IMR-90 (cell line): ENCODE measurements around the gene CCDC13. TPM values are rescaled to one million over a fixed set of nuclear protein-coding genes. Genes with fewer than 3 reads are reported as not detected.

Experiments
- ATAC-seq: fragments of 200-7000 bp; cut with Tn5 transposase; 2 replicates; pipeline ENCODE4 v1.9.1; 2020; ENCODE audit warnings: low read depth, mild to moderate bottlenecking, moderate library complexity
- BruUV-seq: library from RNA; stranded (reverse); fragments of 400-500 nt; replicated peaks from 2 replicates; lab custom pipeline; 2021; lab: Mats Ljungman, UMichigan
- CTCF ChIA-PET: fragments of 300-600 bp; formaldehyde crosslinking; extraction: SDS; loops from one replicate; lab custom pipeline; 2021; ENCODE audit warnings: antibody characterized with exemption; lab: Yijun Ruan, JAX
- POLR2A ChIA-PET: fragments of 300-600 bp; sonication (Branson Sonifier 250); formaldehyde crosslinking; loops from one replicate; lab custom pipeline; 2022; ENCODE audit warnings: antibody characterized with exemption; ENCODE audit not compliant: unreplicated experiment; lab: Charles Lee
- DNase-seq: peaks from one replicate; pipeline ENCODE4 v3.0.0; 2013
- H2AFZ ChIP-seq: replicated peaks from 2 replicates; pipeline ENCODE3; 2013; ENCODE audit warnings: low read length, mild to moderate bottlenecking; ENCODE audit not compliant: poor library complexity
- H2AK5ac ChIP-seq: 2 replicates; pipeline ENCODE4 v1.6.1; 2013; ENCODE audit warnings: low read depth, low read length, inconsistent platforms
- H2AK9ac ChIP-seq: replicated peaks from 2 replicates; pipeline ENCODE3; 2013; ENCODE audit warnings: mild to moderate bottlenecking, low read depth, low read length, moderate library complexity; ENCODE audit not compliant: poor library complexity
- H2BK120ac ChIP-seq: 2 replicates; pipeline ENCODE4 v1.6.1; 2013; ENCODE audit warnings: low read depth, low read length, inconsistent platforms
- H2BK15ac ChIP-seq: 3 replicates; pipeline ENCODE4 v1.6.1; 2013; ENCODE audit warnings: low read depth, low read length, inconsistent platforms
- H2BK20ac ChIP-seq: 2 replicates; pipeline ENCODE4 v1.6.1; 2013; ENCODE audit warnings: low read depth, mild to moderate bottlenecking, inconsistent platforms, low read length, moderate library complexity
- H2BK5ac ChIP-seq: 2 replicates; pipeline ENCODE4 v1.6.1; 2013; ENCODE audit warnings: mild to moderate bottlenecking, low read depth, low read length, inconsistent platforms; ENCODE audit not compliant: poor library complexity, severe bottlenecking
- H3K14ac ChIP-seq: replicated peaks from 2 replicates; pipeline ENCODE4 v1.6.1; 2013; ENCODE audit warnings: low read depth, low read length, inconsistent platforms
- H3K18ac ChIP-seq: 2 replicates; pipeline ENCODE4 v1.6.1; 2013; ENCODE audit warnings: low read depth, low read length, control low read depth
- H3K23ac ChIP-seq: 2 replicates; pipeline ENCODE4 v1.6.1; 2013; ENCODE audit warnings: low read depth, low read length, inconsistent platforms
- H3K27ac ChIP-seq: 2 replicates; pipeline ENCODE4 v1.5.1; 2013; ENCODE audit warnings: mild to moderate bottlenecking, control low read depth, low read length; ENCODE audit not compliant: insufficient read depth
- H3K27me3 ChIP-seq: 2 replicates; pipeline ENCODE4 v1.6.1; 2013; ENCODE audit warnings: low read length; ENCODE audit not compliant: control insufficient read depth, insufficient read depth
- H3K36me3 ChIP-seq: 2 replicates; pipeline ENCODE4 v1.6.1; 2013; ENCODE audit warnings: low read length, mixed read lengths; ENCODE audit not compliant: control insufficient read depth, insufficient read depth
- H3K4ac ChIP-seq: 2 replicates; pipeline ENCODE4 v1.6.1; 2013; ENCODE audit warnings: low read depth, low read length, inconsistent platforms
- H3K4me1 ChIP-seq: 2 replicates; pipeline ENCODE4 v1.6.1; 2013; ENCODE audit warnings: low read length, mixed read lengths; ENCODE audit not compliant: control insufficient read depth, insufficient read depth
- H3K4me2 ChIP-seq: 2 replicates; pipeline ENCODE4 v1.6.1; 2013; ENCODE audit warnings: low read depth, mild to moderate bottlenecking, control low read depth, low read length, moderate library complexity
- H3K4me3 ChIP-seq: 2 replicates; pipeline ENCODE4 v1.5.1; 2013; ENCODE audit warnings: low read depth, mild to moderate bottlenecking, control low read depth, low read length, moderate library complexity; ENCODE audit not compliant: insufficient read depth
- H3K56ac ChIP-seq: 2 replicates; pipeline ENCODE4 v1.6.1; 2013; ENCODE audit warnings: low read length, inconsistent platforms; ENCODE audit not compliant: insufficient read depth; ENCODE audit errors: extremely low read depth
- H3K79me1 ChIP-seq, 2 experiments: 2 replicates each; pipeline ENCODE4 v1.6.1; 2013; ENCODE audit warnings: low read length in 2 of 2, inconsistent platforms in 1 of 2, low read depth in 1 of 2
- H3K9ac ChIP-seq: 2 replicates; pipeline ENCODE4 v1.6.1; 2013; ENCODE audit warnings: low read depth, low read length, control low read depth
- H3K9me1 ChIP-seq: 2 replicates; pipeline ENCODE4 v1.6.1; 2013; ENCODE audit warnings: low read length, inconsistent platforms; ENCODE audit not compliant: insufficient read depth
- H3K9me3 ChIP-seq: 2 replicates; pipeline ENCODE4 v1.6.1; 2013; ENCODE audit warnings: low read length; ENCODE audit not compliant: control insufficient read depth, insufficient read depth
- H4K20me1 ChIP-seq: 2 replicates; pipeline ENCODE4 v1.6.1; 2013; ENCODE audit warnings: low read length, inconsistent platforms; ENCODE audit not compliant: insufficient read depth
- H4K5ac ChIP-seq: 2 replicates; pipeline ENCODE4 v1.6.1; 2013; ENCODE audit warnings: mild to moderate bottlenecking, low read depth, low read length, control low read depth
- H4K8ac ChIP-seq, 2 experiments: 2 replicates each; pipeline ENCODE4 v1.6.1; 2013; ENCODE audit warnings: low read depth in 2 of 2, low read length in 2 of 2, control low read depth in 1 of 2, inconsistent platforms in 1 of 2
- H4K91ac ChIP-seq: 2 replicates; pipeline ENCODE4 v1.6.1; 2013; ENCODE audit warnings: low read depth, low read length, inconsistent platforms; ENCODE audit not compliant: insufficient read depth
- BHLHE40 ChIP-seq: fragments of 150-350 bp; IDR thresholded peaks from 2 replicates; pipeline ENCODE4 v1.6.1; 2016; ENCODE audit warnings: mild to moderate bottlenecking, low read depth, low read length
- CEBPB ChIP-seq: IDR thresholded peaks from 2 replicates; pipeline ENCODE4 v1.6.1; 2012; ENCODE audit warnings: low read depth, low read length, improper control_type of control experiment
- CTCF ChIP-seq: conservative IDR thresholded peaks from 2 replicates; pipeline ENCODE4 v1.5.1; 2012; ENCODE audit warnings: mild to moderate bottlenecking, low read depth, low read length, improper control_type of control experiment
- FOS ChIP-seq: fragments of 150-350 bp; IDR thresholded peaks from 2 replicates; pipeline ENCODE4 v1.6.1; 2016; ENCODE audit warnings: low read depth, low read length
- MAFK ChIP-seq: IDR thresholded peaks from 2 replicates; pipeline ENCODE4 v1.6.1; 2012; ENCODE audit warnings: low read depth, low read length, improper control_type of control experiment
- MAZ ChIP-seq: IDR thresholded peaks from 2 replicates; pipeline ENCODE4 v1.6.1; 2012; ENCODE audit warnings: low read depth, mild to moderate bottlenecking, low read length, improper control_type of control experiment, moderate library complexity, borderline replicate concordance
- MXI1 ChIP-seq: IDR thresholded peaks from 2 replicates; pipeline ENCODE4 v1.6.1; 2012; ENCODE audit warnings: low read depth, mild to moderate bottlenecking, low read length, moderate library complexity, borderline replicate concordance
- NFE2L2 ChIP-seq: fragments of 150-350 bp; IDR thresholded peaks from 2 replicates; pipeline ENCODE4 v1.6.1; 2016; ENCODE audit warnings: low read depth, mild to moderate bottlenecking, low read length
- POLR2A ChIP-seq: IDR thresholded peaks from 2 replicates; pipeline ENCODE4 v1.6.1; 2012; ENCODE audit warnings: mild to moderate bottlenecking, low read depth, low read length
- RAD21 ChIP-seq: IDR thresholded peaks from 2 replicates; pipeline ENCODE4 v1.6.1; 2012; ENCODE audit warnings: low read length, improper control_type of control experiment
- RCOR1 ChIP-seq: IDR thresholded peaks from 2 replicates; pipeline ENCODE4 v1.6.1; 2012; ENCODE audit warnings: mild to moderate bottlenecking, low read length, improper control_type of control experiment; ENCODE audit not compliant: insufficient replicate concordance
- RFX5 ChIP-seq: IDR thresholded peaks from 2 replicates; pipeline ENCODE4 v1.8.0; 2012; ENCODE audit warnings: low read depth, mild to moderate bottlenecking, low read length, moderate library complexity
- SMC3 ChIP-seq: fragments of 150-350 bp; IDR thresholded peaks from 2 replicates; pipeline ENCODE4 v1.6.1; 2016; ENCODE audit warnings: low read depth, mild to moderate bottlenecking, antibody characterized with exemption, low read length, moderate library complexity
- WGBS, 2 experiments: methylation state at CpG; one replicate each; pipeline versions ENCODE4 v1.1.5 to v1.1.7; 2013; ENCODE audit warnings: missing lambda C conversion rate in 2 of 2; ENCODE audit not compliant: insufficient read length in 1 of 2; ENCODE audit errors: extremely low coverage in 2 of 2; 5-methylcytosine and 5-hydroxymethylcytosine counted together
- dilution Hi-C: fragments of 300-500 bp; cut with HindIII; formaldehyde crosslinking; loops from one replicate; pipeline ENCODE4 v1.14.3; 2018; ENCODE audit warnings: low sequenced_read_pairs; ENCODE audit not compliant: unreplicated experiment
- in situ Hi-C: fragments of 300-500 bp; cut with MboI; formaldehyde crosslinking; loops from 3 replicates; pipeline ENCODE4 v1.14.3; 2019; ENCODE audit warnings: low sequenced_read_pairs, inconsistent platforms, mixed read lengths
- intact Hi-C: fragments of 100-400 bp; cut with micrococcal nuclease; formaldehyde crosslinking; loops from 2 replicates; pipeline ENCODE4 v1.10.0; 2022
- polyA plus RNA-seq, 3 experiments: library from polyadenylated mRNA; depleted of rRNA; stranded (reverse); fragments of >200 nt; gene quantifications; 2 replicates each; pipeline ENCODE4 v1.2.3, GENCODE V29; 2012; ENCODE audit warnings: low replicate concordance in 1 of 3
- total RNA-seq: library from RNA; depleted of rRNA; stranded (reverse); fragments of >200 nt; gene quantifications from 2 replicates; pipeline ENCODE4 v1.2.3, GENCODE V29; 2012
- TF ChIP-seq, protein P1 (sequence below): fragments of 150-350 bp; IDR thresholded peaks from 2 replicates; pipeline ENCODE4 v1.6.1; 2016; ENCODE audit warnings: low read depth, mild to moderate bottlenecking, low read length, moderate library complexity, borderline replicate concordance
- TF ChIP-seq, protein P2 (sequence below): fragments of 150-350 bp; IDR thresholded peaks from 2 replicates; pipeline ENCODE4 v1.6.1; 2017; ENCODE audit warnings: mild to moderate bottlenecking, antibody characterized with exemption, low read length, low read depth

Gene CCDC13
- total and polyA plus RNA-seq, 2 of the 4 experiments (the other 2 are of a cell fraction) = 0.18 to 0.19 TPM

- ChIA-PET POLR2A (no interaction called here), CTCF (no interaction called here)
- no peak overlapping the region for H2AK5ac ChIP-seq
- no peaks in the 10 kb centered on the region for H3K36me3 ChIP-seq
- H2BK15ac ChIP-seq = no peak overlapping the region
- no peak overlapping the region for H2BK5ac ChIP-seq
- ATAC-seq (no peak), DNase-seq (no peak)
- no peak overlapping the region for H2AFZ ChIP-seq
- no peak overlapping the region for H3K23ac ChIP-seq
- H3K4ac ChIP-seq = no peak overlapping the region
- no peak overlapping the region for H3K14ac ChIP-seq
- TF ChIP-seq MAZ (no peak), CTCF (no peak), CEBPB (no peak), MXI1 (no peak), RAD21 (no peak), FOS (no peak), NFE2L2 (no peak), RFX5 (no peak), MAFK (no peak), SMC3 (no peak), POLR2A (no peak), RCOR1 (no peak), BHLHE40 (no peak)
- TF ChIP-seq, protein P1, sequence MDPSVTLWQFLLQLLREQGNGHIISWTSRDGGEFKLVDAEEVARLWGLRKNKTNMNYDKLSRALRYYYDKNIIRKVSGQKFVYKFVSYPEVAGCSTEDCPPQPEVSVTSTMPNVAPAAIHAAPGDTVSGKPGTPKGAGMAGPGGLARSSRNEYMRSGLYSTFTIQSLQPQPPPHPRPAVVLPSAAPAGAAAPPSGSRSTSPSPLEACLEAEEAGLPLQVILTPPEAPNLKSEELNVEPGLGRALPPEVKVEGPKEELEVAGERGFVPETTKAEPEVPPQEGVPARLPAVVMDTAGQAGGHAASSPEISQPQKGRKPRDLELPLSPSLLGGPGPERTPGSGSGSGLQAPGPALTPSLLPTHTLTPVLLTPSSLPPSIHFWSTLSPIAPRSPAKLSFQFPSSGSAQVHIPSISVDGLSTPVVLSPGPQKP = no peak
- TF ChIP-seq, protein P2, sequence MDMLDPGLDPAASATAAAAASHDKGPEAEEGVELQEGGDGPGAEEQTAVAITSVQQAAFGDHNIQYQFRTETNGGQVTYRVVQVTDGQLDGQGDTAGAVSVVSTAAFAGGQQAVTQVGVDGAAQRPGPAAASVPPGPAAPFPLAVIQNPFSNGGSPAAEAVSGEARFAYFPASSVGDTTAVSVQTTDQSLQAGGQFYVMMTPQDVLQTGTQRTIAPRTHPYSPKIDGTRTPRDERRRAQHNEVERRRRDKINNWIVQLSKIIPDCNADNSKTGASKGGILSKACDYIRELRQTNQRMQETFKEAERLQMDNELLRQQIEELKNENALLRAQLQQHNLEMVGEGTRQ = no peak
- no peak overlapping the region for H2AK9ac ChIP-seq
- H3K9me3 ChIP-seq = no peaks in the 10 kb centered on the region
- H4K5ac ChIP-seq = no peak overlapping the region
- no peaks in the 10 kb centered on the region for H3K9me1 ChIP-seq
- in situ Hi-C loops (no loop called here), intact Hi-C loops (no loop called here), dilution Hi-C loops (no loop called here)
- no peak overlapping the region for H2BK20ac ChIP-seq
- no peak overlapping the region for H3K4me2 ChIP-seq
- H3K9ac ChIP-seq = no peak overlapping the region
- no CpG with 5 or more reads among the region's 4 CpGs for WGBS, 2 experiments
- H3K18ac ChIP-seq = no peak overlapping the region
- no peak overlapping the region for H2BK120ac ChIP-seq
- H3K79me1 ChIP-seq = no peaks in the 10 kb centered on the region
- BruUV-seq = no TSS peak
- H3K27me3 ChIP-seq = peaks cover 9% of the 10 kb centered on the region
- no peak overlapping the region for H3K27ac ChIP-seq
- H3K56ac ChIP-seq = no peak overlapping the region
- H4K91ac ChIP-seq = no peak overlapping the region
- no peak overlapping the region for H4K8ac ChIP-seq
- H3K4me3 ChIP-seq = no peak overlapping the region
- no peaks in the 10 kb centered on the region for H3K4me1 ChIP-seq
- H4K20me1 ChIP-seq = no peaks in the 10 kb centered on the region
Measured at GRCh38 chr3:42752961-42753360, 20.1 kb downstream of the CCDC13 start.
